Activated naive CD8-positive, alpha-beta T cell treated with anti-CD3 and anti-CD28 coated beads, Interleukin-2, amount 50 U/mL, for 16 hours (primary cell): ENCODE measurements around the gene KIAA0586.
"Not testable (repeated sequence)": the region's sequence is repeated elsewhere in the genome, so short reads cannot be mapped to it uniquely, and the experiment has no call there.

Experiments
- DNase-seq: peaks from one replicate; pipeline ENCODE4 v3.0.0-alpha.2; 2020; ENCODE audit warnings: low read depth, low spot score

Gene KIAA0586

GRCh38 chr14:58464652-58465051 is 37.1 kb downstream of the KIAA0586 start:
- no peak for DNase-seq

DNA sequence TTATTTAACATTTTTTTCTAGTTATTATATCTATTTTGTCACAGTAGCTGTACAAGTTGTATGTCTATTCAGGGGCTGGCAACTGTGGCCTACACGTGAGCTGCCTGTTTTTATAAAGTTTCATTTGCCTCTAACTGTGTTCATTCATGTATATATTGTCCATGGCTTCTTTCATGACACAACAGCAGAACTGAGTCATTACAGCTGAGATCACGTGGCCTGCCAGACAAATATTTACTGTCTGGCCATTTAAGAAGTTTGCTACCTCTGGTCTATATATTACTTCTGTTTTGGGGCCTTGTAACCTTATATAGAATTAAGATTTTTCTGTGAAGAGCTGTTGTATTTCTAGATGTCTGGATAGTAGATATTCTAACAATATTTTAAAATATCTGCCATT is 37.9 kb downstream of the KIAA0586 start:
- no peak for DNase-seq

GRCh38 chr14:58466459-58466858 is 38.9 kb downstream of the KIAA0586 start:
- no peak for DNase-seq

GRCh38 chr14:58467575-58467974 is 40.1 kb downstream of the KIAA0586 start:
- no peak for DNase-seq

- no peak for DNase-seq
Measured at GRCh38 chr14:58469309-58469708, 41.8 kb downstream of the KIAA0586 start.

- no peak for DNase-seq
Measured at GRCh38 chr14:58476320-58476719, 48.8 kb downstream of the KIAA0586 start.

DNA sequence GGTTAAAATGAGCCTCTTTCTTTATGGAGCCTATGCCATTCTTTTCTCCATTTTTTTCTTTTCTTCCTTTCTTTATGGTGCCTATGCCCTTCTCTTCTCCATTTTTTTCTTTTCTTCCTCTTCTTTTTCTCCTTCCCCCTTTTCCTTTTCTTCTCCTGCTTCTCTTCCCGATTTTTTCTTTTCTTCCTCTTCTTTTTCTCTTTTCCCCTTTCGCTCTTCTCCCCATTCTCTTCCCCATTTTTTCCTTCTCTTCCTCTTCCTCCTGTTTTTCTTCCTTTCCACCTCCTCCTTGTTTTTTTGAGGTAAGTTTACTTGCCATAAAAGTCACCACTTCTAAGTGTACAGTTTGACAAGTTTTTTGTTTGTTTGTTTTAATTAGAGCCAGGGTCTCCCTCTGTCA is 50.1 kb downstream of the KIAA0586 start:
- no peak for DNase-seq

DNA sequence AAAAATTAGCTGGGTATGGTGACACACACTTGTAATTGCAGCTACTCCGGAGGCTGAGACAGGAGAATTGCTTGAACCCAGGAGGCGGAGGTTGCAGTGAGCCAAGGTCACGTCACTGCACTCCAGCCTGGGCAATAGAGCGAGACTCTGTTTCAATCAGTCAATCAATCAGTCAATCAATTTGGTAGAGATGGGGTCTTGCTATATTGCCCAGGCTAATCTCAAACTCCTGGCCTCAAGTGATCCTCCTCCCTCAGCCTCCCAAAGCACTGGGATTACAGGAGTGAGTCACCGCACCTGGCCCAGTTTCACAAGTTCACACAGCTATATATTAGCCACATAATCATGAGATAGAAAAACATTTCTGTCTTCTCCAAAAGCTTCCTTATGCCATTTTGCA is 50.8 kb downstream of the KIAA0586 start:
- not testable (repeated sequence) for DNase-seq

DNA sequence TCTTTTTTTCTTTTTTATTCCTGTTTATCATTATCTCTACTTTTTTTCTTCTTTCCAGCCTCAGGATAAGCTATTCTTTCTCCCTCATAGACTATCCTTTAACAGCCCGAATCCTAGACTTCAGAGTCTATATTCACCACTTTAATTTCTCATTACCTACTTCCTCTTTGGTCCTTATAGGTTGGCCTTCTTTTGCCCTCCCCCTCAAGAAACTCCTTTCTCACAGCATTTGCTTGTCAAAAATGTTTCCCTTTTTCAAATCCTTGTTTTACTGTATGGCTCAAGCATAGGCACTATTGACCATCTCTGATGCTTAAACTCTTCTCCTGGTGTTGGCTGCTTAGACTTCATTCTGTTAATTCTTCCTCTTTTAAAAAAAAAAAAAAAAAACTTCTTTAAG is 52.5 kb downstream of the KIAA0586 start:
- no peak for DNase-seq

GRCh38 chr14:58484176-58484575 is 56.7 kb downstream of the KIAA0586 start:
- DNase-seq, result no peak

GRCh38 chr14:58488550-58488949 is 61.0 kb downstream of the KIAA0586 start:
- DNase-seq, result no peak

- DNase-seq, result no peak
Measured at GRCh38 chr14:58491593-58491992, 64.1 kb downstream of the KIAA0586 start.

DNA sequence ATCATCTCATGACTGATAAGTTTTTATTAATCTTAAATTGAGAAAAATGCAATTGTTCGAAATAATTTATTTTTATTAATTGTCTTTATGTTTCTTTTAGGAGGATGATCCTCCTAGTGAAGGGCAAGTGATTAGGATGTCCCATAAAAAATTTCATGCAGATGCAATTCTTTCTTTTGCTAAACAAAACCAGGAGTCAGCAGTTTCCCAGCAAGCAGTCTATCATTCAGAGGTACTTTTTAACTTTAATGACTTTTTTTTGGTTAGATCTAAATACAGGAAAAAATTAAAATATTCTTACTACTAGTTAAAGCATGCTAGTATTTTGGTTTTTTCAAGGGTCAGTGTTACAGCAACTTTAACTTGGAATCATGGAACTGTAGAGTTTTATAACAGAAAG is 64.5 kb downstream of the KIAA0586 start:
- DNase-seq, result no peak

DNA sequence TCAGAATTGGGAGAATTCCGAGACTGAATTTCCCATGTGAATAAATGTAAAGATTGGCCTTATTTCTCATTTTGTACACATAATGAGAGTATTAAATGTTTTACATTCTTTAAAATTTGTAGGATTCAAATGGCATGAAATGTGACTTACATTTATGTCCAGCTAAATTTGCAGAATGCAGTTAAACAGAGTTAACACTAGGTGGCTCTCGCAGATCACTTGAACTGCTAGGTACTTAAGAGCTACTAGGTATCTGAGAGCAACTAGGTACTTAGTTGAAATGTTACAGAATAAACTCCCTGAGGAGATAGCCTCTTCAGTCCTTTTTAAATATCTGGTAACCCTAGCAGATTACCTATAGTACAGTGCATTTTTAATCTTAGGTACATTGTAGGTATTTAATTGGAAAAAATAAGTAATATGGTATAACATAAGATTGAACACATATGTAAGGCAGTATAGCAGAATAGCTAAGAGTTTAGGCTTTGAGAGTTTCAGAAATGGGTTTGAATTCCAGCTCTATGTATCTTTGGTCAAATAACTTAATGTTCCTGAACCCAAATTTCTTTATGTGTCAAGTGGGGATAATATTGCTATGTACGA is 73.8 kb downstream of the KIAA0586 start:
- DNase-seq, result no peak

DNA sequence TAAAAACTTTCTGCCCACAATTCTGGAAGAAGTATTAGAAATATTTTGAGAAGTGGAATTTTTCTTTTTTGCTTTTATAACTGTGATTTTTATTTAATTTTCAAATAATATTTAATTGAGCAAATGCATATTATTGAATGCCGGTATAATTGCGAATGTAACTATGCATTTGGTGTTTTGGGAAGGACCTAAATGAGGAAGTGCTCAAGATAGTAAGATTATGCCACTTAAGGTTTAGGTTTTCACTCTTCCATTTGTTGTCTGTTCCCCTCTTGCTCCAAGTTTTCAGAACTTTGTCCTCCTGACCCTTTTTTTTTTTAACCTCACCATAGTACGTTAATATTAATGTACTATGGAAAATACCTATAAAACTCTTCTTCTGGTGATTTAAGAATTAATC is 85.8 kb downstream of the KIAA0586 start:
- DNase-seq, result no peak

DNA sequence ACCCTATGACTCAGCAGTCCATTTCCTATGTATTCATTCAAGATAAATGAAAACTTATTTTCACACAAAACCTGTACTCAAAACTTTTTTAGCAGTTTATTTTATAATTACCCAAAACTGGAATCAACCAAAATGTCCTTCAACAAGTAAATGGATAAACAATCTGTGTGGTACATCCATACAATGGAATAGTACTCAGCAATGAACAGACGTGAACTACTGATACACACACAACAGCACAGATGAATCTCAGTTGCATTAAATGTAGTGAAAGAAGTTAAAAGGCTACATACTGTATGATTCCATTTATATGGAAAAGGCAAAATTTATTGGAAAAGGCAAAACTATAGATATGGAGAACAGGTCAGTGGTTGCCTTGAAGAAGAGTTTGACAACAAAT is 90.1 kb downstream of the KIAA0586 start:
- no peak for DNase-seq

- not testable (repeated sequence) for DNase-seq
Measured at GRCh38 chr14:58525691-58526090, 98.2 kb downstream of the KIAA0586 start.

GRCh38 chr14:58533446-58533845 is 105.9 kb downstream of the KIAA0586 start:
- no peak for DNase-seq

DNA sequence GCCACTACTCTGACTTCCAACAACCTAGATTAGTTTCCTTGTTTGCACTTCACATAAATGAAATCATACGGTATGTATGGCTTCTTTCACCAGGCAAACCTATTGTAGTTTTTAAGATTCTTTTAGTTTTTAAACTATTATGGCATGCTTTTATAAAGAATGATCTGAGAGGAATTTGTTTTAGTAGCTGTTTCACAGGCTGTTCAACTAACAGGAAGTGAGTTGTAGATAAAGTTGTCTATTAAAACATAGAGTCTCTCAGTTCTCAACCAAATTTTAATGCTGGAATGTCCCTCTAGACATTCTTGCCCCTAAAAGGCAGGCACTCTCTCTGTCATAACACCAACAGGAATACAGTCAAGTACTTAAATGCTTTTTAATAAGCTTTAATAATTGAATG is 107.5 kb downstream of the KIAA0586 start:
- DNase-seq, result no peak

- DNase-seq, result no peak
Measured at GRCh38 chr14:58537004-58537403, 109.5 kb downstream of the KIAA0586 start.

- DNase-seq, result no peak
Measured at GRCh38 chr14:58540749-58541632, 113.5 kb downstream of the KIAA0586 start.

GRCh38 chr14:58541633-58542022 is 114.1 kb downstream of the KIAA0586 start:
- no peak for DNase-seq

GRCh38 chr14:58543253-58543652 is 115.7 kb downstream of the KIAA0586 start:
- no peak for DNase-seq
